B cell (primary cell): ENCODE results near the gene SMTNL2. TPM values are rescaled to one million over a fixed set of nuclear protein-coding genes. Genes with fewer than 3 reads are reported as not detected.

Experiments
- ATAC-seq: fragments of 200-7000 bp; cut with Tn5 transposase; one replicate; pipeline ENCODE4 v1.10.0; 2021; ENCODE audit warnings: low read depth, mild to moderate bottlenecking, moderate number of reproducible peaks, moderate library complexity
- CTCF ChIA-PET: fragments of 350-600 bp; sonication (Branson Sonifier 250); formaldehyde crosslinking; loops from one replicate; lab custom pipeline; 2021; ENCODE audit warnings: antibody characterized with exemption, inconsistent platforms; lab: Charles Lee
- POLR2A ChIA-PET: fragments of 350-600 bp; sonication (Branson Sonifier 250); formaldehyde crosslinking; loops from one replicate; lab custom pipeline; 2021; ENCODE audit warnings: antibody characterized with exemption; lab: Charles Lee
- DNase-seq: peaks from one replicate; pipeline ENCODE4 v3.0.0; 2013
- H2AFZ ChIP-seq: 2 replicates; pipeline ENCODE4 v1.6.1; 2012; ENCODE audit warnings: mild to moderate bottlenecking, low read depth, low read length; ENCODE audit not compliant: insufficient read depth, poor library complexity, severe bottlenecking
- H3K27ac ChIP-seq, 2 donors: 1 replicate in 1 of 2; 2 replicates in 1 of 2; pipeline ENCODE4 v1.5.1; 2012 to 2013; ENCODE audit warnings: low read length in 2 of 2, mild to moderate bottlenecking in 2 of 2, moderate library complexity in 1 of 2
- H3K27me3 ChIP-seq, 4 experiments: fragments of 200-600 bp in 1 of 4; sonication (generic) in 1 of 4; replicated peaks in 1 of 4; 1 replicate in 2 of 4; 2 replicates in 2 of 4; pipeline versions ENCODE4 v1.6.1 to v1.7.0; 2013 to 2016; ENCODE audit warnings: low read length in 3 of 4, mild to moderate bottlenecking in 2 of 4, mixed read lengths in 1 of 4, moderate library complexity in 1 of 4; ENCODE audit not compliant: insufficient read depth in 4 of 4, control insufficient read depth in 3 of 4; ENCODE audit errors: control extremely low read depth in 1 of 4
- H3K36me3 ChIP-seq, 2 experiments: replicated peaks in 1 of 2; 1 replicate in 1 of 2; 2 replicates in 1 of 2; pipeline versions ENCODE4 v1.6.1 to v1.7.1; 2013; ENCODE audit warnings: low read length in 1 of 2; ENCODE audit not compliant: insufficient read depth in 2 of 2, control insufficient read depth in 1 of 2; ENCODE audit errors: control extremely low read depth in 1 of 2, extremely low read depth in 1 of 2
- H3K4me1 ChIP-seq, 2 donors: fragments of 200-600 bp in 1 of 2; sonication (generic) in 1 of 2; 1 replicate in 1 of 2; 2 replicates in 1 of 2; pipeline versions ENCODE4 v1.5.1 to v1.6.1; 2013 to 2017; ENCODE audit warnings: low read length in 2 of 2; ENCODE audit not compliant: control insufficient read depth in 2 of 2, insufficient read depth in 2 of 2
- H3K4me2 ChIP-seq: replicated peaks from 2 replicates; pipeline ENCODE3; 2012; ENCODE audit warnings: mild to moderate bottlenecking, low read depth, low read length; ENCODE audit not compliant: poor library complexity, severe bottlenecking
- H3K4me3 ChIP-seq, 5 experiments: fragments of 200-600 bp in 1 of 5; sonication (generic) in 1 of 5; 1 replicate in 3 of 5; 2 replicates in 2 of 5; pipeline versions ENCODE4 v1.5.1 to v1.7.0; 2011 to 2016; ENCODE audit warnings: low read length in 4 of 5, mild to moderate bottlenecking in 4 of 5, low read depth in 2 of 5, control low read depth in 1 of 5, moderate library complexity in 1 of 5; ENCODE audit not compliant: insufficient read depth in 1 of 5; ENCODE audit errors: control extremely low read depth in 1 of 5, extremely low read depth in 1 of 5
- H3K79me2 ChIP-seq: fragments of 200-600 bp; sonication (generic); one replicate; pipeline ENCODE4 v1.6.0; 2016; ENCODE audit warnings: low read length; ENCODE audit not compliant: control insufficient read depth, insufficient read depth
- H3K9ac ChIP-seq: fragments of 200-600 bp; sonication (generic); 2 replicates; pipeline ENCODE4 v1.6.1; 2017; ENCODE audit warnings: mild to moderate bottlenecking, low read length, moderate library complexity
- H3K9me3 ChIP-seq, 3 donors: one replicate each; pipeline versions ENCODE4 v1.6.1 to v1.7.1; 2013; ENCODE audit warnings: low read length in 2 of 3; ENCODE audit not compliant: control insufficient read depth in 2 of 3, insufficient read depth in 1 of 3; ENCODE audit errors: control extremely low read depth in 1 of 3
- H4K20me1 ChIP-seq: 2 replicates; pipeline ENCODE4 v1.6.0; 2012; ENCODE audit warnings: mild to moderate bottlenecking, low read length; ENCODE audit not compliant: insufficient read depth, control insufficient read depth, poor library complexity, severe bottlenecking
- H3K27ac Mint-ChIP-seq: one replicate; pipeline ENCODE4 v1.8.0; 2021; ENCODE audit warnings: mixed read lengths
- H3K27me3 Mint-ChIP-seq: one replicate; pipeline ENCODE4 v1.8.0; 2021; ENCODE audit warnings: mixed read lengths
- H3K4me1 Mint-ChIP-seq: one replicate; pipeline ENCODE4 v1.8.0; 2021; ENCODE audit warnings: mixed read lengths
- H3K4me3 Mint-ChIP-seq: one replicate; pipeline ENCODE4 v1.8.0; 2021; ENCODE audit warnings: mixed read lengths
- H3K9me3 Mint-ChIP-seq: one replicate; pipeline ENCODE4 v1.8.0; 2022; ENCODE audit warnings: mixed read lengths; ENCODE audit not compliant: insufficient read depth
- EZH2 ChIP-seq: IDR thresholded peaks from 2 replicates; pipeline ENCODE4 v1.6.1; 2012; ENCODE audit warnings: borderline replicate concordance, low read depth, mild to moderate bottlenecking, moderate library complexity, low read length; ENCODE audit not compliant: insufficient read depth, poor library complexity, severe bottlenecking
- WGBS: methylation state at CpG from one replicate; pipeline ENCODE4 v1.1.5; 2013; ENCODE audit warnings: missing lambda C conversion rate; ENCODE audit not compliant: insufficient coverage; 5-methylcytosine and 5-hydroxymethylcytosine counted together
- intact Hi-C: fragments of 100-400 bp; cut with micrococcal nuclease; formaldehyde crosslinking; loops from one replicate; pipeline ENCODE4 v1.10.0; 2022
- polyA plus RNA-seq: library from polyadenylated mRNA; depleted of rRNA; stranded (reverse); fragments of >200 nt; gene quantifications from 2 replicates; pipeline ENCODE4 v1.2.3, GENCODE V29; 2012
- total RNA-seq, 2 donors: library from RNA; stranded (reverse); fragments of 120-200 nt in 1 of 2; gene quantifications; 1 replicate in 1 of 2; 2 replicates in 1 of 2; pipeline versions ENCODE4 v1.2.3 to v1.2.4, GENCODE V29; 2013 to 2022
- TF ChIP-seq, protein P1 (sequence below): fragments of 200-600 bp; IDR thresholded peaks from one replicate; pipeline ENCODE4 v1.8.0; 2022; ENCODE audit warnings: antibody characterized with exemption, mild to moderate bottlenecking

The SMTNL2 gene
- total and polyA plus RNA-seq, 2 donors (not counting 1 experiment from before 2014, with no cell fraction given), result not detected

DNA sequence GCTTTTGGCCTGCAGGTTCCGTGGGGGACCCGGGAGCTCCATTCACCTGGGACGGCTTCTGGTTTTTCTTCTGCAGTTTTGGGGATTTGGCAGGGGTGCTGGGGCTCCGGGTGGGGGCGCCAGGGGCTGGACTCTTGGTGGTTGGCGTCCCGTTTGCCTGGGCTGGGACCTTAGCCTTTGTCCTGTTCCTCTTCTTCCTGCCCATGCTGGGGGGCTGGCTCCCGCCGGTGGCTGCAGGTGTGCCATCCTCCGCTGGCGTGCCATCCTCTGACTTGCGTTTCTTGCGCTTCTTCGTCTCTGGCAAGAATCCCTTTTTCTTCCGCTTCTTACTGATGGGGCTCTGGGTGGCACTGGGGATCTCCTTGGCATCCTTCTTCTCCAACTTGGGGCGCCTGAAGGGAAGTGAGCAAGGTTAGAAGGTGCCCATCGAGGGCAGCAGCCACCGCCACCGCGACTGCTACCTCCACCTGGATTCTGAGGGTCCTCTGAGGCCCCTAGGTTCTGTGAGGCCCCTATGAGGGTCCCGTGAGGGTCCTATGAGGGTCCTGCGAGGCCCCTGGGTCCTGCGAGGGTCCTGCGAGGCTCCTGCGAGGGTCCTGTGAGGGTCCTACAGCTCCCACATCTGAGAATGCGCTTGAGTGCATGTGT lies 44.6 kb upstream of the SMTNL2 start:
- Histone ChIP-seq H3K4me3 (no peak overlapping the region), H2AFZ (no peak overlapping the region), H3K9ac (no peak overlapping the region), H3K36me3 (peaks cover 0 to 48% of the 10 kb centered on the region in 2 experiments), H3K4me1 (peaks cover 0 to 3% of the 10 kb centered on the region in 2 donors), H3K27ac (no peak overlapping the region), H3K27me3 (no peaks in the 10 kb centered on the region), H4K20me1 (no peaks in the 10 kb centered on the region), H3K4me2 (no peak overlapping the region), H3K9me3 (no peaks in the 10 kb centered on the region), H3K79me2 (no peaks in the 10 kb centered on the region)
- CTCF ChIA-PET, result interaction anchor here (1.3 kb wide), 1 partner anchor 123 kb away, joined by 3 read pairs; no protein-coding TSS in a partner anchor
- Mint-ChIP-seq H3K9me3 (no peaks in the 10 kb centered on the region), H3K4me3 (no peak overlapping the region), H3K27me3 (no peaks in the 10 kb centered on the region), H3K27ac (no peak overlapping the region), H3K4me1 (peaks cover 2% of the 10 kb centered on the region)
- POLR2A ChIA-PET, result no interaction called here
- no peak for TF ChIP-seq EZH2
- TF ChIP-seq, protein P1, sequence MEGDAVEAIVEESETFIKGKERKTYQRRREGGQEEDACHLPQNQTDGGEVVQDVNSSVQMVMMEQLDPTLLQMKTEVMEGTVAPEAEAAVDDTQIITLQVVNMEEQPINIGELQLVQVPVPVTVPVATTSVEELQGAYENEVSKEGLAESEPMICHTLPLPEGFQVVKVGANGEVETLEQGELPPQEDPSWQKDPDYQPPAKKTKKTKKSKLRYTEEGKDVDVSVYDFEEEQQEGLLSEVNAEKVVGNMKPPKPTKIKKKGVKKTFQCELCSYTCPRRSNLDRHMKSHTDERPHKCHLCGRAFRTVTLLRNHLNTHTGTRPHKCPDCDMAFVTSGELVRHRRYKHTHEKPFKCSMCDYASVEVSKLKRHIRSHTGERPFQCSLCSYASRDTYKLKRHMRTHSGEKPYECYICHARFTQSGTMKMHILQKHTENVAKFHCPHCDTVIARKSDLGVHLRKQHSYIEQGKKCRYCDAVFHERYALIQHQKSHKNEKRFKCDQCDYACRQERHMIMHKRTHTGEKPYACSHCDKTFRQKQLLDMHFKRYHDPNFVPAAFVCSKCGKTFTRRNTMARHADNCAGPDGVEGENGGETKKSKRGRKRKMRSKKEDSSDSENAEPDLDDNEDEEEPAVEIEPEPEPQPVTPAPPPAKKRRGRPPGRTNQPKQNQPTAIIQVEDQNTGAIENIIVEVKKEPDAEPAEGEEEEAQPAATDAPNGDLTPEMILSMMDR, result no peak
- ATAC-seq, result no peak
- WGBS, result 95% methylated on average over 20 of the region's 26 CpGs
- intact Hi-C loops, result no loop called here
- no peak for DNase-seq

DNA sequence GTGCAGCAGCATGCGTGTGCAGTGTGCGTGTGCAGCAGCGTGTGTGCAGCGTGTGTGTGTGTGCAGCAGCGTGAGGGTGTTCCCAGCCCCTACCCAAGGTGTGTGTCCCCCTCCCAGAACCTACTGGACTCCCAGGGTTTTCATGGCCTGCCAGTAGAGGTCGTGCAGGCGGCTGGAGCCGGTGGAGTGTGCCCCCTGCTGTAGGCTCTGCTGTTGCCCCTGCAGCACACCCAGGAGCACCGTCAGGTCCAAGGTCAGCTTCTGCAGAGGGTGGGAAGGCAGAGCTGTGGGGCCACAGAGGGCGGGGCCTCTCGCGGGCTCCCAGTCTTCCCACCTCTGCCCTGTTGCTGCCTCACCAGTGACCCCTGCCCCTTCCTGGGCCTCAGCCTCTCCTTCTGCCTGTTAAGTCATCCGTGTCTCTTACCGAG lies 44.1 kb upstream of the SMTNL2 start:
- H4K20me1 ChIP-seq, result no peaks in the 10 kb centered on the region
- no peak overlapping the region for H3K4me3 Mint-ChIP-seq
- H3K9me3 Mint-ChIP-seq, result no peaks in the 10 kb centered on the region
- WGBS, result 79% methylated on average over 14 of the region's 14 CpGs
- peaks cover 0 to 3% of the 10 kb centered on the region in 2 donors for H3K4me1 ChIP-seq
- no peak overlapping the region for H3K9ac ChIP-seq
- no peak overlapping the region for H3K27ac ChIP-seq
- intact Hi-C loops, result no loop called here
- H3K36me3 ChIP-seq, result peaks cover 0 to 52% of the 10 kb centered on the region in 2 experiments
- no peak overlapping the region for H3K4me2 ChIP-seq
- POLR2A ChIA-PET, result no interaction called here
- no peaks in the 10 kb centered on the region for H3K9me3 ChIP-seq
- H3K27me3 ChIP-seq, result no peaks in the 10 kb centered on the region
- H2AFZ ChIP-seq, result no peak overlapping the region
- CTCF ChIA-PET, result interaction anchor here (1.3 kb wide), 1 partner anchor 124 kb away, joined by 3 read pairs; no protein-coding TSS in a partner anchor
- DNase-seq (no peak), ATAC-seq (no peak)
- H3K79me2 ChIP-seq, result no peaks in the 10 kb centered on the region
- H3K4me3 ChIP-seq, result no peak overlapping the region
- H3K4me1 Mint-ChIP-seq, result peaks cover 2% of the 10 kb centered on the region
- no peaks in the 10 kb centered on the region for H3K27me3 Mint-ChIP-seq
- TF ChIP-seq, protein P1, result no peak
- no peak for TF ChIP-seq EZH2
- no peak overlapping the region for H3K27ac Mint-ChIP-seq
